ENCODE measurements around the gene FAM210A.
"Not testable (repeated sequence)": the region's sequence is repeated elsewhere in the genome, so short reads cannot be mapped to it uniquely, and the experiment has no call there.

Gene FAM210A

GRCh38 chr18:13726232-13726971 lies at the start of gene FAM210A, which contains the start of gene RNMT:
Gene FAM210A (minus strand): TSS chr18:13726558. CDS start chr18:13682077, 44,481 bp downstream.
Gene RNMT (plus strand): TSS chr18:13726673. CDS start chr18:13731518, 4,845 bp downstream.
- DNase-seq, result peak; percentile 95

DNA sequence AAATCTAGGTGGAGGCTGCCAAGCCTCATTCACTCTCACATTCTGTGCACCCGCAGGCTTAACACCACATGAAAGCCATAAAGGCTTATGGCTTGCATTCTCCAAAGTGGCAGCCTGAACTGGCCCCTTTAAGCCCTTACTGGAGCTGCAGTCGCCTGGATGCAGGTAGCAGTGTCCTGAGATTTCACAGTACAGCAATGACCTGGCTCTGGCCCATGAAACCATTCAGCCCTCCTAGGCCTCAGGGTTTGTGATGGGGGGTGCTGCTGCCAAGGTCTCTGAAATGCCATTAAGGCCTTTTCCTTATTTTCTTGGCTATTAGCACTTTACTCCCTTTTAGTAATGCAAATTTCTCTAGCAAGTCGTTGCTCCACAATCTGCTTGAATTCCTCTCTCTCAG lies 48.7 kb upstream of the FAM210A start:
- no peak for DNase-seq

GRCh38 chr18:13762690-13763439 lies 36.5 kb upstream of the FAM210A start:
- DNase-seq, result no peak

DNA sequence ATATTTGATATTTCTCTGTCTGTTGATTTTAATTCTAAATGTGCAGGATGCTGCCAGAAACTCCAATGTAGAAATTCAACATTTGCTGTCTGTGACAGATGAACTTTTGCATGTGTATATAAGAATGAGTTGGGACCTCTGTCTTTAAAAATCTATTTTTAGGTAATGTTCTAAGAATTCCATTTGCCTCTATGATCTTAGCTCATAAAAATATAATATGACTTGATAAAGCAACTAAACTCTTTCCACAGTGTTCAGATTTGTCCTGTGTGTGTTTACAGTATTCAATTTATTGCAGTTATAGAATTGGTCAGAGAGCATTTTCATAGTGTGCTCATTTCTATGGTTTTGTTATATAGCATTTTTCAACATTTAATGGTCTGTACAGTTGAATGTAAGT lies 33.7 kb upstream of the FAM210A start:
- DNase-seq, result no peak

GRCh38 chr18:13758622-13759021 lies 32.3 kb upstream of the FAM210A start:
- DNase-seq, result no peak

GRCh38 chr18:13756671-13757070 lies 30.3 kb upstream of the FAM210A start:
- no peak for DNase-seq

- DNase-seq, result no peak
These were observed 29.9 kb upstream of the FAM210A start for GRCh38 chr18:13756261-13756660.

DNA sequence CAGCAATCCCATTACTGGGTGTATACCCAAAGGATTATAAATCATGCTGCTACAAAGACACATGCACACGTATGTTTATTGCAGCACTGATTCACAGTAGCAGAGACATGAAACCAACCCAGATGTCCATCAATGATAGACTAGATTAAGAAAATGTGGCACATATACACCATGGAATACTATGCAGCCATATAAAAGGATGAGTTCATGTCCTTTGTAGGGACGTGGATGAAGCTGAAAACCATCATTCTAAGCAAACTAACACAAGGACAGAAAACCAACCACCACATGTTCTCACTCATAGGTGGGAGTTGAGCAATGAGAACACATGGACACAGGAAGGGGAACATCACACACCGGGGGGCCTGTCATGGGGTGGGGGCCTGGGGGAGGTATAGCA lies 25.2 kb upstream of the FAM210A start:
- DNase-seq, result not testable (repeated sequence)

DNA sequence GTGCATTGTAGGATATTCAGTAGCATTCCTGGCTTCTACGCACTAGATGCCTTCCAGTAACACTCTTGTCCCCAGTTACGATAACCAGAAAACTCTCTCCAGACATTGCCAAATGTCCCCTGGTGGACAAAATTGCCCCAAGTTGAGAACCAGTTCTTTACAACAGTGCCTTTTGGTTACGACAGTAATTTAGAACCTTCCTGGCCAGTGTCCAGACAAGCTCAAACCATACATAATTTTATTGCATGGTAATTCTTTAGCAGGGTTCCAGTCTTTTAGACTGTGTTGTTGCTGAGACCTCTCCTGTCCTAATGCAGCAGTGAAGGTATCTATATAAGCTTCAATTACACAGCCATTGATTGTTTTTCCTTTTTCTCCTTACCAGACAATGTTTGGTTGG lies 20.3 kb upstream of the FAM210A start:
- no peak for DNase-seq

GRCh38 chr18:13745696-13746095 lies 19.3 kb upstream of the FAM210A start:
- DNase-seq, result no peak

GRCh38 chr18:13735681-13736080 lies 9.3 kb upstream of the FAM210A start:
- DNase-seq, result no peak

DNA sequence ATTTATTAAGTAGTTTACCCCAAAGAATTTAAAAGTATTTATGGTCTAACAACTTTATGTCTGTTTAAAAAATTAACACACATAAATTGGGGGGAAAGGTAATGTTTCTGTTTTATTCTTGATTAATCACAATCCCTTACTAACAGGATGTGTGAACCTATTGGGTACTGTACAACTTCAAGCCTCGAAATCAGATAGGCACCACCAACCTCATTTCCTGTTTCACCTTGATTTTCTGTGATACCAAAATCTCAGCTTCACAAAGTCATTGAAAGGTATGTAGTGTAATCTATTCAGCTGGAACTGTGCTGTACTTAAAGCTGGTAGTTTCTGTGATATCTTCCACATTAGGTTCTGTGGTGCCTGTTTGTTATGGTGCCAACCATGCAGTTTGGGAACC lies 4.1 kb upstream of the FAM210A start:
- no peak for DNase-seq

GRCh38 chr18:13726972-13727331 lies 594 bp upstream of the FAM210A start:
- peak; percentile 36 for DNase-seq

DNA sequence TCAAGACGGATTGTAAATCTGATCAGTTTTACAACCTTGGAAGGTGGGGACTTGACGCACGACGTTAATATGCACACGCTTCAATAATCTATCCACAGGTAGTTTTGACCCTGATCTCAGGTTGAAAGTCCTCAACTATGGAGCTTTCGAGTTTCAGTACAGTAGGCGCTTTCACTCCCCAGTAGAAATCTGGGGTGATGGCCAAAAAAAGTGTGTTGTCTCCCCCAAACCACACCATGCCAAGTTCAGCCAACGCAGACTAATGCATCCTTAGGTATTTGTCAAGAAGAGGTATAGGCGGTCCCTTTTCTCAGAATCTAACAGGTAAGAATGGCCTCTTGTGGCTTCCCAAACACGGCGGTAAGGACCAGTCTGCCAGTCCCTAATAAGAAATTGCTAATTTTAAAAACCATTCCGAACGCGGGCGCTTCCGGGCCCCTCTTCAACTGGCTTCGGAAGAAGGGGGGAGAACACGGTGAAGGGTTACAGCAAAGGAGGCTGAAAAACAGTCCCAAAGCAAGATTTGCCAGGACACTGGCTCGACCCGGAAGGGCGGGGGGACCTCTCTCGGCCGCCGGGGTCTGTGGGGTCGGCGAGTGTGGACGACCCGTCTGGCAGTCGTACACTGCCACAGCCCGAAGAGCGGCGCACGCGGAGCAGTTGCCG lies 659 bp downstream of the FAM210A start:
- DNase-seq, result no peak

GRCh38 chr18:13720847-13721246 lies 5.5 kb downstream of the FAM210A start:
- no peak for DNase-seq

GRCh38 chr18:13720123-13720522 lies 6.2 kb downstream of the FAM210A start:
- no peak for DNase-seq

DNA sequence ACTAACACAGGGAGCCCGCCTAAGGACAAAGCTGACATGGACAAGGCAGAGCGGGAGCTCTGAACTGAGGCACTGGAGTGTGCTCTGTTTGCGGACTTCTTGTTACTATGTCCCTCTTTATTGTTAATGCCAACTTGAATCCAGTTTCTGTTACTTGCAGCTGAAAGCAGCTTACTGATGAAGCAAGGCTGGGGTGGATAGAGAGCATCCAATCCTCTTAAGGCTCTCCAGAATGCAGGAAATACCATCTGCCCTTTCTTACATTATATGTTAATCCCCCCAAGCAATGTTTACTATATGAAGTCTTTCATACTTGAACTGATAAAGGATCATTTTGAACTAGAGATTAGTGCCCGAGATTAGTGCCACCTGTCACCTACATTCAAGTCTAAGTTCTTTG lies 9.4 kb downstream of the FAM210A start:
- DNase-seq, result no peak

- no peak for DNase-seq
These were observed 11.0 kb downstream of the FAM210A start for GRCh38 chr18:13715330-13715729.

- no peak for DNase-seq
These were observed 12.8 kb downstream of the FAM210A start for GRCh38 chr18:13713455-13714055.

GRCh38 chr18:13712400-13713131 lies 13.8 kb downstream of the FAM210A start:
- no peak for DNase-seq

- DNase-seq, result no peak
These were observed 15.9 kb downstream of the FAM210A start for GRCh38 chr18:13710414-13710831.

DNA sequence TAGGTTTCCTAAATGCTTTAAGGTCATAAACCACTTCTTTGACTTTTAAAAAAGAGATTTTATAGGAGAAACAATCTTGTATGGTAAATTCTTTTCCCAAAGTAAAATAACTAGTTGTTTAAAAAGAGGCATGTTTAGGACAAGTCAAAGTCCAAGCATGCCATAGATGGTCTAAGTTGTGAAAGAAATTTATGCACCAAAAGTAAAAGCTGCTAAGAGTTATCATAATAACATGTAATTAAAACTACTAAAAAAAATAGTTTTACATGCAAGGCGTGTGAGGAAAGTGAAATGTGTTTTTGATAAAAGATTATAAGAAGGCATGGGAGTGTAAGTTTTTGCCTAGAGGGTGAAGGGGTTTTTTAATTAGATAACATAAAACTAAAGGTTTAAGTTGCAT lies 22.5 kb downstream of the FAM210A start:
- no peak for DNase-seq

GRCh38 chr18:13700153-13700552 lies 26.2 kb downstream of the FAM210A start:
- no peak for DNase-seq
